ENCODE data around the gene MX1.

Gene MX1

DNA sequence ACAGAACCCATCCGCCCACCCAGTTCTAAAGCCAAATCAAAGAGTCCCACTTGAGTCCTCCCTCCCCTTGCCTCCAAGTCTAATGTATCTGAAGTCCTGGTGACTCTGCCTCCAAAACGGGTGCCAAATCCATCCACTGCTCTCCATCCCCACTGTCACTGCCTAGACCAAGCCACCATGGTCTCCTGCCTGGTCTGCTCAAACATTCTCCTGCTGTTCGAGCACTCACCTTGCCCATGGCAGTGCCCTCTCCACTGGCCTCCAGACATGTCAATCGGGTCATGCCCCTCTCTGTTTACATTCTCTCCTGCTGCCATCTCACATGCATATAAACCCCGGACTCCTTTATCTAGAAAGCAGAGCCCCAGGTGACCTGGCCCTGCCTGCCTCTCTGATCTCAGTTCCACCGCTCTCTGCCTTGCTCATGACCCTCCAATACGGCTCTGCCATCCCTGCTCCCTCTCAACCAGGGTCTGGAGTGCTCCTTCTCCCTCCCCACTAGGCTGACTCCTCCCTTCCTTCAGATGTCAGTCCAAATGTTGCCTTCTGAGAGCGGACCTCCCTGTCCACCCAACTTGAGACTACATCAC is 32.1 kb upstream of the MX1 start:
- Histone ChIP-seq H3K4me1 (ENCODE audit: insufficient read depth, poor library complexity, severe bottlenecking) (no peaks in the 10 kb centered on the region), H3K27ac (ENCODE audit: poor library complexity, severe bottlenecking) (no peak overlapping the region), H3K9me3 (ENCODE audit: severe bottlenecking) (no peaks in the 10 kb centered on the region), H3K4me3 (ENCODE audit: severe bottlenecking) (no peak overlapping the region), H3K36me3 (ENCODE audit: low read depth) (no peaks in the 10 kb centered on the region), H3K27me3 (ENCODE audit: insufficient read depth, poor library complexity, severe bottlenecking) (no peaks in the 10 kb centered on the region)
- TF ChIP-seq, protein P1, sequence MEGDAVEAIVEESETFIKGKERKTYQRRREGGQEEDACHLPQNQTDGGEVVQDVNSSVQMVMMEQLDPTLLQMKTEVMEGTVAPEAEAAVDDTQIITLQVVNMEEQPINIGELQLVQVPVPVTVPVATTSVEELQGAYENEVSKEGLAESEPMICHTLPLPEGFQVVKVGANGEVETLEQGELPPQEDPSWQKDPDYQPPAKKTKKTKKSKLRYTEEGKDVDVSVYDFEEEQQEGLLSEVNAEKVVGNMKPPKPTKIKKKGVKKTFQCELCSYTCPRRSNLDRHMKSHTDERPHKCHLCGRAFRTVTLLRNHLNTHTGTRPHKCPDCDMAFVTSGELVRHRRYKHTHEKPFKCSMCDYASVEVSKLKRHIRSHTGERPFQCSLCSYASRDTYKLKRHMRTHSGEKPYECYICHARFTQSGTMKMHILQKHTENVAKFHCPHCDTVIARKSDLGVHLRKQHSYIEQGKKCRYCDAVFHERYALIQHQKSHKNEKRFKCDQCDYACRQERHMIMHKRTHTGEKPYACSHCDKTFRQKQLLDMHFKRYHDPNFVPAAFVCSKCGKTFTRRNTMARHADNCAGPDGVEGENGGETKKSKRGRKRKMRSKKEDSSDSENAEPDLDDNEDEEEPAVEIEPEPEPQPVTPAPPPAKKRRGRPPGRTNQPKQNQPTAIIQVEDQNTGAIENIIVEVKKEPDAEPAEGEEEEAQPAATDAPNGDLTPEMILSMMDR (IDR thresholded peaks at IDR 0.05; ENCODE audit: poor library complexity, severe bottlenecking): no peak
- ATAC-seq (ENCODE audit: low read depth): no peak
- no peak for DNase-seq (ENCODE audit: low spot score)

GRCh38 chr21:41396558-41397075 is 29.4 kb upstream of the MX1 start:
- DNase-seq (ENCODE audit: low spot score) (no peak), ATAC-seq (ENCODE audit: low read depth) (peak; percentile 62; the same call in 2 of the 3 replicates)
- H3K9me3 ChIP-seq (ENCODE audit: severe bottlenecking): no peaks in the 10 kb centered on the region
- no peaks in the 10 kb centered on the region for H3K4me1 ChIP-seq (ENCODE audit: insufficient read depth, poor library complexity, severe bottlenecking)
- H3K4me3 ChIP-seq (ENCODE audit: severe bottlenecking): no peak overlapping the region
- TF ChIP-seq, protein P1 (IDR thresholded peaks at IDR 0.05; ENCODE audit: poor library complexity, severe bottlenecking): no peak
- H3K27me3 ChIP-seq (ENCODE audit: insufficient read depth, poor library complexity, severe bottlenecking): no peaks in the 10 kb centered on the region
- no peak overlapping the region for H3K27ac ChIP-seq (ENCODE audit: poor library complexity, severe bottlenecking)
- H3K36me3 ChIP-seq (ENCODE audit: low read depth): no peaks in the 10 kb centered on the region

- no peaks in the 10 kb centered on the region for H3K4me1 ChIP-seq (ENCODE audit: insufficient read depth, poor library complexity, severe bottlenecking)
- no peak overlapping the region for H3K4me3 ChIP-seq (ENCODE audit: severe bottlenecking)
- H3K9me3 ChIP-seq (ENCODE audit: severe bottlenecking): no peaks in the 10 kb centered on the region
- H3K36me3 ChIP-seq (ENCODE audit: low read depth): no peaks in the 10 kb centered on the region
- no peak for DNase-seq (ENCODE audit: low spot score)
- no peaks in the 10 kb centered on the region for H3K27me3 ChIP-seq (ENCODE audit: insufficient read depth, poor library complexity, severe bottlenecking)
- ATAC-seq (ENCODE audit: low read depth): no peak
- TF ChIP-seq, protein P1 (IDR thresholded peaks at IDR 0.05; ENCODE audit: poor library complexity, severe bottlenecking): no peak
- no peak overlapping the region for H3K27ac ChIP-seq (ENCODE audit: poor library complexity, severe bottlenecking)
Observed at GRCh38 chr21:41397471-41397891, 28.6 kb upstream of the MX1 start.

- TF ChIP-seq, protein P1 (IDR thresholded peaks at IDR 0.05; ENCODE audit: poor library complexity, severe bottlenecking): no peak
- no peaks in the 10 kb centered on the region for H3K9me3 ChIP-seq (ENCODE audit: severe bottlenecking)
- ATAC-seq (ENCODE audit: low read depth): no peak
- no peak overlapping the region for H3K4me3 ChIP-seq (ENCODE audit: severe bottlenecking)
- no peaks in the 10 kb centered on the region for H3K27me3 ChIP-seq (ENCODE audit: insufficient read depth, poor library complexity, severe bottlenecking)
- no peak overlapping the region for H3K27ac ChIP-seq (ENCODE audit: poor library complexity, severe bottlenecking)
- no peaks in the 10 kb centered on the region for H3K4me1 ChIP-seq (ENCODE audit: insufficient read depth, poor library complexity, severe bottlenecking)
- H3K36me3 ChIP-seq (ENCODE audit: low read depth): no peaks in the 10 kb centered on the region
- DNase-seq (ENCODE audit: low spot score): no peak
Observed at GRCh38 chr21:41398251-41398650, 27.8 kb upstream of the MX1 start.

DNA sequence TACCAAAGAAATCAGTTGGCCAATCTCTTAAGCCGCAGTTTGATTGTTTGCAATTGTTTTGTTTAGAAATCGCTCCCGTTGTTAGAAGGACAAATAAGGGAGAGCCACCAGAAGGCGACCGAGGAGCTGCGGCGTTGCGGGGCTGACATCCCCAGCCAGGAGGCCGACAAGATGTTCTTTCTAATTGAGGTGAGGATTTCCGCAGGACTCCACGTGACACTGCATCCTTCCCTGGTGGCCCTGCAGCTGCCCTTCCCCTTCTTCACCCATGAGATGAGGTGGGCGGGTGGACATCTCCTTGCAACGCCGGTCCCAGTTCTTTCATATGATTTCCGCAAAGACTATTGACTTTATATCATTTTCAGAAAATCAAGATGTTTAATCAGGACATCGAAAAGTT is 27.2 kb upstream of the MX1 start:
- no peak overlapping the region for H3K4me3 ChIP-seq (ENCODE audit: severe bottlenecking)
- no peak for DNase-seq (ENCODE audit: low spot score)
- H3K27me3 ChIP-seq (ENCODE audit: insufficient read depth, poor library complexity, severe bottlenecking): no peaks in the 10 kb centered on the region
- no peaks in the 10 kb centered on the region for H3K36me3 ChIP-seq (ENCODE audit: low read depth)
- TF ChIP-seq, protein P1 (IDR thresholded peaks at IDR 0.05; ENCODE audit: poor library complexity, severe bottlenecking): no peak
- H3K27ac ChIP-seq (ENCODE audit: poor library complexity, severe bottlenecking): no peak overlapping the region
- H3K4me1 ChIP-seq (ENCODE audit: insufficient read depth, poor library complexity, severe bottlenecking): no peaks in the 10 kb centered on the region
- no peaks in the 10 kb centered on the region for H3K9me3 ChIP-seq (ENCODE audit: severe bottlenecking)
- no peak for ATAC-seq (ENCODE audit: low read depth)

Data from RWPE2 (cell line).